ENCODE results near the gene FAM20B. TPM values are rescaled to one million over a fixed set of nuclear protein-coding genes. Genes with fewer than 3 reads are reported as not detected.

The FAM20B gene
- total and polyA plus RNA-seq, 7 donors: 22.5 to 55.2 (median 48.3) TPM

GRCh38 chr1:179082999-179083335, 57.3 kb downstream of the FAM20B start:
- WGBS, 3 donors: 12 to 31% (median 17%) methylated on average over 3 of the region's 3 CpGs
- intact Hi-C loops (cut with DNase I): no loop called here
- ATAC-seq: no peak

GRCh38 chr1:179083533-179083932, 57.8 kb downstream of the FAM20B start:
- intact Hi-C loops (cut with DNase I): no loop called here
- Histone ChIP-seq H3K4me3 (peak overlapping the region; percentile 93), H3K9me3 (no peaks in the 10 kb centered on the region), H3K4me1 (peaks cover 20% of the 10 kb centered on the region), H3K27ac (no peak overlapping the region), H3K36me3 (ENCODE audit: insufficient read depth in 1 of 2, low read depth in 1 of 2) (peaks cover 0 to 42% of the 10 kb centered on the region in 2 donors), H3K27me3 (ENCODE audit: insufficient read depth in 3 of 3, low read length in 2 of 3) (no peaks in the 10 kb centered on the region)
- no peak for TF ChIP-seq CTCF (IDR thresholded peaks at IDR 0.05)
- DNase-seq (no peak), ATAC-seq (no peak)
- WGBS, 3 donors: 62 to 88% (median 65%) methylated on average over 7 to 8 of the region's 8 CpGs

More at GRCh38 chr1:179082999-179083335, 57.3 kb downstream of the FAM20B start:
- peak overlapping the region; percentile 97 for H3K27ac ChIP-seq
- peaks cover 0 to 36% of the 10 kb centered on the region in 2 donors for H3K36me3 ChIP-seq (ENCODE audit: insufficient read depth in 1 of 2, low read depth in 1 of 2)
- no peak for DNase-seq
- peaks cover 20% of the 10 kb centered on the region for H3K4me1 ChIP-seq
- peak overlapping the region; percentile 93 for H3K4me3 ChIP-seq
- no peak for TF ChIP-seq CTCF (IDR thresholded peaks at IDR 0.05)
- H3K9me3 ChIP-seq: no peaks in the 10 kb centered on the region
- H3K27me3 ChIP-seq (ENCODE audit: insufficient read depth in 3 of 3, low read length in 2 of 3): no peaks in the 10 kb centered on the region

- H3K27ac ChIP-seq: no peak overlapping the region
- DNase-seq (no peak), ATAC-seq (no peak)
- peaks cover 2 to 56% of the 10 kb centered on the region in 2 donors for H3K36me3 ChIP-seq (ENCODE audit: insufficient read depth in 1 of 2, low read depth in 1 of 2)
- intact Hi-C loops (cut with DNase I): no loop called here
- no peaks in the 10 kb centered on the region for H3K9me3 ChIP-seq
- no peaks in the 10 kb centered on the region for H3K27me3 ChIP-seq (ENCODE audit: insufficient read depth in 3 of 3, low read length in 2 of 3)
- WGBS, 3 donors: 72 to 73% (median 72%) methylated on average over 11 of the region's 11 CpGs
- H3K4me1 ChIP-seq: peaks cover 39% of the 10 kb centered on the region
- no peak overlapping the region for H3K4me3 ChIP-seq
- no peak for TF ChIP-seq CTCF (IDR thresholded peaks at IDR 0.05)
Measured at GRCh38 chr1:179087665-179088064, 62.0 kb downstream of the FAM20B start.

- peaks cover 8 to 73% of the 10 kb centered on the region in 2 donors for H3K36me3 ChIP-seq (ENCODE audit: insufficient read depth in 1 of 2, low read depth in 1 of 2)
Measured at GRCh38 chr1:179089827-179090482, 64.3 kb downstream of the FAM20B start.

More at GRCh38 chr1:179089827-179090482, 64.3 kb downstream of the FAM20B start:
- Histone ChIP-seq H3K9me3 (no peaks in the 10 kb centered on the region), H3K27ac (peak overlapping the region; percentile 79), H3K4me1 (peaks cover 33% of the 10 kb centered on the region), H3K27me3 (ENCODE audit: insufficient read depth in 3 of 3, low read length in 2 of 3) (no peaks in the 10 kb centered on the region), H3K4me3 (no peak overlapping the region)
- no peak for DNase-seq
- no peak for TF ChIP-seq CTCF (IDR thresholded peaks at IDR 0.05)
- 47 to 60% (median 48%) methylated on average over 13 to 16 of the region's 16 CpGs for WGBS, 3 donors
- peak in 3 of 4 donors; percentile 6 to 29 (median 23) for ATAC-seq
- intact Hi-C loops (cut with DNase I): no loop called here
